Heart left ventricle (tissue), 16 donors: ENCODE data around the gene ASTN2. TPM values are rescaled to one million over a fixed set of nuclear protein-coding genes. Genes with fewer than 3 reads are reported as not detected.

Experiments
- ATAC-seq, 4 donors: fragments of 200-7000 bp; cut with Tn5 transposase; one replicate each; pipeline ENCODE4 v1.9.1; 2020 to 2022; ENCODE audit warnings: moderate library complexity in 4 of 4, mild to moderate bottlenecking in 3 of 4, moderate number of reproducible peaks in 1 of 4
- DNase-seq, 5 donors: peaks; one replicate each; pipeline ENCODE4 v3.0.0-alpha.2; 2020
- H3K27ac ChIP-seq, 12 donors: fragments of 200-600 bp; sonication (generic) in 4 of 12; one replicate each; pipeline versions ENCODE4 v1.5.0 to v1.8.0; 2016 to 2022; ENCODE audit warnings: mild to moderate bottlenecking in 2 of 12
- H3K27me3 ChIP-seq, 9 donors: fragments of 200-600 bp; sonication (generic) in 2 of 9; one replicate each; pipeline versions ENCODE4 v1.5.1 to v1.8.0; 2016 to 2022; ENCODE audit warnings: mild to moderate bottlenecking in 3 of 9
- H3K36me3 ChIP-seq, 9 donors: fragments of 200-600 bp; sonication (generic) in 2 of 9; one replicate each; pipeline versions ENCODE4 v1.5.0 to v1.8.0; 2018 to 2022; ENCODE audit warnings: mild to moderate bottlenecking in 2 of 9
- H3K4me1 ChIP-seq, 12 donors: fragments of 200-600 bp; sonication (generic) in 4 of 12; one replicate each; pipeline versions ENCODE4 v1.5.0 to v1.8.0; 2016 to 2022; ENCODE audit warnings: mild to moderate bottlenecking in 3 of 12
- H3K4me3 ChIP-seq, 12 donors: fragments of 200-600 bp; sonication (generic) in 4 of 12; one replicate each; pipeline versions ENCODE4 v1.5.0 to v1.8.0; 2017 to 2022; ENCODE audit warnings: mild to moderate bottlenecking in 9 of 12, moderate library complexity in 4 of 12
- H3K9me3 ChIP-seq, 12 donors: fragments of 200-600 bp; sonication (generic) in 4 of 12; one replicate each; pipeline versions ENCODE4 v1.5.0 to v1.8.0; 2016 to 2022; ENCODE audit warnings: mild to moderate bottlenecking in 1 of 12
- POLR2A ChIP-seq, 2 donors: fragments of 450-650 bp; IDR thresholded peaks; one replicate each; pipeline ENCODE4 v1.6.1; 2017; ENCODE audit warnings: antibody characterized with exemption in 2 of 2, mild to moderate bottlenecking in 2 of 2, moderate library complexity in 2 of 2
- WGBS, 4 donors: extraction: QIAGEN DNeasy Blood & Tissue Kit in 2 of 4; methylation state at CpG; one replicate each; pipeline versions ENCODE4 v1.1.5 to v1.1.7; 2013 to 2018; 5-methylcytosine and 5-hydroxymethylcytosine counted together
- intact Hi-C, 10 donors: fragments of 100-400 bp; cut with DNase I; formaldehyde crosslinking; loops; one replicate each; pipeline versions ENCODE4 v1.11.1 to v1.14.2; 2022
- polyA plus RNA-seq, 2 donors: library from polyadenylated mRNA; stranded (reverse); fragments of 200-250 nt; gene quantifications; one replicate each; pipeline ENCODE4 v1.2.3, GENCODE V29; 2013
- total RNA-seq, 9 donors: library from RNA; depleted of rRNA in 2 of 9; stranded (reverse); fragments of >200 nt in 2 of 9; fragmentation: NEBNext Ultra II Directional in 3 of 9; extraction: Animal tissue kit (Norgen Biotek cat#: 25700) in 3 of 9; gene quantifications; one replicate each; pipeline versions ENCODE4 v1.1.0 to v1.2.4, GENCODE V29; 2016 to 2023
- TF ChIP-seq, protein P1 (sequence below), 12 donors: fragments of 200-600 bp; sonication (generic) in 4 of 12; IDR thresholded peaks; one replicate each; pipeline versions ENCODE4 v1.5.0 to v1.8.0; 2018 to 2022; ENCODE audit warnings: antibody characterized with exemption in 12 of 12, mild to moderate bottlenecking in 5 of 12
- donor health status: ischemic (EF 13 %, LVEDD 7.1; RV severe dilation, severe dysfunction).
- donor health status: healthy with polysubstance abuse.
- donor health status: DM: no; HTN: yes; CAD: no.
- donor health status: DM: no; HTN: no; CAD: no.
- donor health status: ischemic (EF 25% LVEDD 6.9; RV normal size, moderate dysfunction).
- donor health status: ischemic (EF 25% LVEDD 5.7; RV mildly dilated, moderate dysfunction).
- donor health status: healthy.
- donor health status: DM: yes; HTN: yes; CAD: no.
- donor health status: ischemic (EF 35%, LVEDD 5.7; RV mildly dilated, moderate dysfunction).
- donor health status: nonischemic (EF 11% LVEDD 7.7; RV severe dilation, severe dysfunction).
- donor health status: DM: yes; HTN: yes; CAD: no.
- donor health status: PGD.
- donor health status: ischemic (EF 29% LVEDD 5.4; RV normal size, mild dysfunction).
- donor health status: nonischemic (EF 23%, LVEDD 6.1; RV moderate dilation, normal function).

The ASTN2 gene
- total and polyA plus RNA-seq, 11 donors, result 2.5 to 6.0 (median 3.5) TPM

DNA sequence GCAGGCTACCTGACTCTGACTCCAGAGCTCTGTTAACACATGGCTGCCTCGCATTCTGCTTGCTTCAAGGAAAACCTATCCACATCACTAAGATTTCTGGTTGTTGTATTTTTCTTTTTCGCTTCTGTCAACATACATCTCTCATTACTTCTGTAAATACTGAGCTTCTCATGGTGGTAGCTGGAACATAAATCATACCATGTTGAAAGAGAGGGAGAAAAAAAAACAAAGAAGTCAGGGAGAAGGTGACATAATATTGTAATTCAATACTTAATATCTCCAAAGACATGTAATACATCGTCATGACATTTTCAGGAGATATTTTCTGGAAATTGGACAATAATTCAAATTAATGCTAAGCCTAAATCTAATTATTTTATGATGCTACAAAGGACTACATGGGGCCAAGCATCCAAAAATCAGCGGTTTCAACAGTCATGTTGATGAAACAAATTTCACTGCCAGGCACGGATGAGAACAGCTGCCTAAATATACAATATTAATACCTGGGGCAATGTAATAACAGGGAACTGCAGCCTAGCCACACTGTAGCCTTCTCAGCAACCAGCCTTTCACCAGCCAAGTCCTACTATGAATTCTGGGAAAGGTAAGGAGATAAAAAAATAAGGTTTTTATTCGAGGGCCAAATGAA, 395.8 kb downstream of the ASTN2 start:
- TF ChIP-seq, protein P1, sequence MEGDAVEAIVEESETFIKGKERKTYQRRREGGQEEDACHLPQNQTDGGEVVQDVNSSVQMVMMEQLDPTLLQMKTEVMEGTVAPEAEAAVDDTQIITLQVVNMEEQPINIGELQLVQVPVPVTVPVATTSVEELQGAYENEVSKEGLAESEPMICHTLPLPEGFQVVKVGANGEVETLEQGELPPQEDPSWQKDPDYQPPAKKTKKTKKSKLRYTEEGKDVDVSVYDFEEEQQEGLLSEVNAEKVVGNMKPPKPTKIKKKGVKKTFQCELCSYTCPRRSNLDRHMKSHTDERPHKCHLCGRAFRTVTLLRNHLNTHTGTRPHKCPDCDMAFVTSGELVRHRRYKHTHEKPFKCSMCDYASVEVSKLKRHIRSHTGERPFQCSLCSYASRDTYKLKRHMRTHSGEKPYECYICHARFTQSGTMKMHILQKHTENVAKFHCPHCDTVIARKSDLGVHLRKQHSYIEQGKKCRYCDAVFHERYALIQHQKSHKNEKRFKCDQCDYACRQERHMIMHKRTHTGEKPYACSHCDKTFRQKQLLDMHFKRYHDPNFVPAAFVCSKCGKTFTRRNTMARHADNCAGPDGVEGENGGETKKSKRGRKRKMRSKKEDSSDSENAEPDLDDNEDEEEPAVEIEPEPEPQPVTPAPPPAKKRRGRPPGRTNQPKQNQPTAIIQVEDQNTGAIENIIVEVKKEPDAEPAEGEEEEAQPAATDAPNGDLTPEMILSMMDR (IDR thresholded peaks at IDR 0.05), result no peak
- TF ChIP-seq POLR2A (IDR thresholded peaks at IDR 0.05), result no peak
- intact Hi-C loops, result no loop called here
- DNase-seq (no peak), ATAC-seq (no peak)
- 70 to 72% (median 71%) methylated on average over 6 of the region's 6 CpGs for WGBS, 4 donors
- no peak overlapping the region for H3K4me3 ChIP-seq
- no peaks in the 10 kb centered on the region for H3K4me1 ChIP-seq
- H3K9me3 ChIP-seq, result no peaks in the 10 kb centered on the region
- H3K27me3 ChIP-seq, result peaks cover 0 to 6% (median 0%) of the 10 kb centered on the region in 9 donors
- no peak overlapping the region for H3K27ac ChIP-seq
- no peaks in the 10 kb centered on the region for H3K36me3 ChIP-seq

DNA sequence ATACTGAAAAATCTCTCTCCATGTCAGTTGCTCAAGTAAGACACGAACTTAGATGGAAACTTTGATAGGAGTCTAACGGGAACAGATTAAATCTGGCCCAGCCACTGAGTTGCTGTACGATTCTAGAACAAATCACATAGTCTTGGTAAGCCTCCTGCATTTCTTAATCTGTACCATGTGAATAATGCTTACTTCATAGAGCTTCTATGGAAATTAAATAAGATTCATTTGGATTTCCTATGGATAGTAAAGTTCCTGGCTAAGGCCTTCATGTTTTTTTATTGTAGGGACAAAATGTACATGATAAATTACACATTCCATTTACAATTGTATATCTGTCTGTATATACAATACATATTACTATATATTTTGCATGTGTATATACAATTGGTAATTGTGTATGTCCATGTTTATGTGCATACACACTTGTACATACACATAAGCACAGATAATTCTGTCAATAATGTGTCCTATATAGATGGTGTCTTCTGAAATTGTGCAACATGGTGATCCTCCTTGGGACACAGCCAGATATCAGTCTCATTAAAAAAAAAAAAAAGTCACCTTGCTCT, 397.4 kb downstream of the ASTN2 start:
- Histone ChIP-seq H3K27me3 (peaks cover 0 to 6% (median 0%) of the 10 kb centered on the region in 9 donors), H3K4me1 (no peaks in the 10 kb centered on the region), H3K27ac (no peak overlapping the region), H3K4me3 (no peak overlapping the region), H3K36me3 (no peaks in the 10 kb centered on the region), H3K9me3 (no peaks in the 10 kb centered on the region)
- TF ChIP-seq, protein P1 (IDR thresholded peaks at IDR 0.05), result no peak
- no peak for TF ChIP-seq POLR2A (IDR thresholded peaks at IDR 0.05)
- DNase-seq (no peak), ATAC-seq (no peak)
- intact Hi-C loops, result no loop called here
- WGBS, 4 donors, result 38 to 72% (median 53%) methylated on average over 3 of the region's 3 CpGs

DNA sequence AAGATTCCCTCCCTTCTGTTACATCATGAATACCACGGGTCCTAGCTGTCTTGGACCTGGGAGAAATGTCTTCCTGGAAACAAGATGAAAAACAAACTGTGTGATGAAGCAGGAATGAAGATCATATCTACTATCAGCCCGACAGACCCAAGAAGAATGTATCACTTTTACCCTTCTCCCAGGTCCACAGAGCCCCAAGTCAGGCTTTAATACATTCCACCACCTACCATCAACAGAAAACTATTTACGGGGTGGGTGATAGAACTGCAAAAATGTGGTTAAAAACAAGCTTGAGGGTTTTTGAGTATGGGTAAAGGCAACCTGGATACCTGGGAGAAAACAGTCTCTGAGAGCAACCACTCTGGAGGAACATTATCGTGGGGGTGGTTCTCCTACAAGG, 400.8 kb downstream of the ASTN2 start:
- no peak for DNase-seq
- intact Hi-C loops, result no loop called here
- H3K4me3 ChIP-seq, result no peak overlapping the region

DNA sequence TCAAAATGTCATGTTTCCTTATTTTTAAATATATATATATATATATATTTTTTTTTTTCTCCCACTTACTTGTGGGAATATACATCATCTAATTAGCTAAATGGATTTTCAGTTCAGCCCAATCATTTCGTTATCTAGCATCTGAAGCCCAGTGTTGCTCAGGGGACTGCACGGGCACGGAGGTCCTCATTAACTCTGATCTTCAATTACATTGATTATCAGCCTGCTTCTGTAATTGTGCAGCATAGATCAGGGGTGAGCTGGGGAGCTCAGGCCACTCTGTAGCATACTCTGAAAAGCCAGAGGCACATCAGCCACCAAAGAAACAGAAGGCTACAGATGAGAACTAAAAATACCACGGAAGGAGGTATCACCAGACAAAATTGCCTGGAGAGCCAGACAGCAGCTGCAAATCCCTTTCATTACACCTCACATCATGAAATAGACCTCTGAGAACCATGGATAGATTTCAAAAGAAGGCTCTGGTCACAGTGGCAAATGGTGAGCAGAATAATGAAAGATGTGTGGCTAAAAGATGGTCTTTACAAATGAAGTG, 401.3 kb downstream of the ASTN2 start:
- Histone ChIP-seq H3K27ac (no peak overlapping the region), H3K4me3 (no peak overlapping the region), H3K9me3 (no peaks in the 10 kb centered on the region), H3K4me1 (no peaks in the 10 kb centered on the region), H3K27me3 (no peaks in the 10 kb centered on the region), H3K36me3 (no peaks in the 10 kb centered on the region)
- DNase-seq, result no peak
- TF ChIP-seq, protein P1 (IDR thresholded peaks at IDR 0.05), result no peak
- no peak for TF ChIP-seq POLR2A (IDR thresholded peaks at IDR 0.05)
- 45 to 68% (median 60%) methylated on average over 4 of the region's 4 CpGs for WGBS, 4 donors
- no peak for ATAC-seq
- intact Hi-C loops, result loop anchor here in 1 of 10 donors (2.0 kb wide), 1 partner anchor 19 kb away; no protein-coding TSS in a partner anchor

More for the DNA sequence above, 400.8 kb downstream of the ASTN2 start:
- H3K27ac ChIP-seq, result no peak overlapping the region
- no peak for ATAC-seq
- no peaks in the 10 kb centered on the region for H3K9me3 ChIP-seq
- WGBS, 4 donors, result 60 to 71% (median 61%) methylated on average over 4 of the region's 4 CpGs
- no peaks in the 10 kb centered on the region for H3K27me3 ChIP-seq
- no peaks in the 10 kb centered on the region for H3K36me3 ChIP-seq
- no peaks in the 10 kb centered on the region for H3K4me1 ChIP-seq
- TF ChIP-seq POLR2A (IDR thresholded peaks at IDR 0.05), result no peak
- TF ChIP-seq, protein P1 (IDR thresholded peaks at IDR 0.05), result no peak
